GM13977 (cell line): ENCODE results near the gene NKX2-3.

Experiments
- DNase-seq: peaks from one replicate; pipeline ENCODE4 v3.0.0; 2012; ENCODE audit warnings: low spot score
- CTCF ChIP-seq: IDR thresholded peaks from 2 replicates; pipeline ENCODE4 v1.5.1; 2012; ENCODE audit warnings: mild to moderate bottlenecking, control low read depth; ENCODE audit not compliant: insufficient read depth; ENCODE audit errors: extremely low read depth, missing control alignments
- in situ Hi-C: fragments of 300-500 bp; cut with MboI; formaldehyde crosslinking; loops from one replicate; pipeline ENCODE4 v1.12.0; 2022; ENCODE audit warnings: low sequenced_read_pairs, low pct_unique_long_range_greater_than_20kb, mixed read lengths, inconsistent platforms; ENCODE audit not compliant: unreplicated experiment

Gene NKX2-3

GRCh38 chr10:99521765-99522469, 10.8 kb upstream of the NKX2-3 start:
- no peak for DNase-seq
- TF ChIP-seq CTCF = no peak
- in situ Hi-C loops = no loop called here

- no peak for TF ChIP-seq CTCF
- no peak for DNase-seq
- in situ Hi-C loops = no loop called here
Measured at GRCh38 chr10:99522470-99523250, 10.1 kb upstream of the NKX2-3 start.

GRCh38 chr10:99523251-99523773, 9.4 kb upstream of the NKX2-3 start:
- in situ Hi-C loops = no loop called here
- no peak for DNase-seq
- no peak for TF ChIP-seq CTCF

- in situ Hi-C loops = no loop called here
- DNase-seq = no peak
- TF ChIP-seq CTCF = no peak
Measured at GRCh38 chr10:99524050-99524666, 8.6 kb upstream of the NKX2-3 start.

GRCh38 chr10:99524736-99525380, 7.9 kb upstream of the NKX2-3 start:
- TF ChIP-seq CTCF = no peak
- DNase-seq = no peak
- in situ Hi-C loops = loop anchor here (25.0 kb wide), 1 partner anchor 1612 kb away; the partner anchor contains the start of gene TLX1

- in situ Hi-C loops = loop anchor here (25.0 kb wide), 1 partner anchor 1611 kb away; the partner anchor contains the start of gene TLX1
- no peak for DNase-seq
- no peak for TF ChIP-seq CTCF
Measured at GRCh38 chr10:99525897-99526296, 6.8 kb upstream of the NKX2-3 start.
